DMS 273 treated with DMSO at 0.1 percent for 48 hours (cell line): ENCODE results near the gene BET1.

Experiments
- DNase-seq: peaks from one replicate; lab custom pipeline; 2025; lab: John Stamatoyannopoulos, UW

The BET1 gene

DNA sequence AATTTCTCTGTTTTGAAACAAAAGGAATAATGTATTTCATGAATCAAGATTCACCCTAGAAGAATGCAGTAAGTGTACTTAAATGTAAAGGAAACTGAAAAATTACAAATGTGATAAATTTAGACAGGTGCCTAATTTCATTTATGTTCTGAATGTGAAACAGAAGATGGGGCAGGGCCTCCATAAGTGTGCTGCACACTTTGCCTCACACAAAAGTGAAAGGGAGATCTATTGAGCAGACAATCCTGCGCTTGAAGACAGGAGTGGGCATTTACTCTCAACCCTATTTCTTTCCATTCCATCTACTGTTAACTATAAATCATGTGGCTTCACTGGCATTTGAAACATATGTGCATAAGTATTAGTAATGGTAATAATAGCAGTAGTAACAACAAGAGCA is 46.4 kb downstream of the BET1 start:
- DNase-seq, result no peak

- no peak for DNase-seq
Observed at GRCh38 chr7:93955304-93955703, 48.9 kb downstream of the BET1 start.

GRCh38 chr7:93949423-93949822 is 54.7 kb downstream of the BET1 start:
- no peak for DNase-seq

GRCh38 chr7:93948873-93949272 is 55.3 kb downstream of the BET1 start:
- DNase-seq, result no peak

GRCh38 chr7:93948106-93948505 is 56.0 kb downstream of the BET1 start:
- no peak for DNase-seq

DNA sequence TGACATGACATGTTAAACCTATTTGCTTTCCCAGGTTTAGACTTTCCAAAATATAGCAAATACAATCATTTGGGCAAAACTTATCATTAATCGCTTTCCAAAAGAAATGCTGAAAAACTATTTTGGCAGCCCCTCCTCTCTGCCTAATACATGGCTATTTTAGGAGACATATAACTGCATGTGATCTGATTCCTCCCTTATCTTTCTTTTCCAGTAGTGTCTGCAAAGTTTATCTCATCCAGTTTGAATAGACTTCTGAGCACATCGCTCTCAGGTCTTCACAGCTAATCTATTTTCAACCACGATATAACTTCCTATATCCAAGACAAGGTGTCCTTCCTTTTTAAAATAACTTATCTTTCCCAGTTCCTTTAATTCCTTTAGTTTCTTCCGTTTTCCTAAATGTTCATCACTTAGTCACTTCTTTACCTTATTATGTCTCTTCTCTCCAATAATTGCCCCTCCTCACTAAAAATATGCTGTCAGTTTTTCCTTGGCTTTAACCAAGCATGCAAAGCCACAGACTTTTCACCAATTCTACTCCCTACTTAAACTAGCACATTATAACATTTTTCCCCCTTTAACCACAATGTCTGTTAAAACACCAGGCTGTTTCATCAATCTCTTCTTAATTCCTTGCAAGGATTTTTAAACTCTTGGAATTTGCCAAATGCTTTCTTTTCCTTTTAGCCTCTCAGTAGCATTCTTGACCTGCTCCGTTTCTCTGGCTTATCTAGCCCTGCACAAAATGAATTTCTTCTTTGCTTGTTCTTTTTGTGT is 58.2 kb downstream of the BET1 start:
- DNase-seq, result no peak

- DNase-seq, result no peak
Observed at GRCh38 chr7:93945083-93945482, 59.1 kb downstream of the BET1 start.

GRCh38 chr7:93944673-93945072 is 59.5 kb downstream of the BET1 start:
- no peak for DNase-seq

- no peak for DNase-seq
Observed at GRCh38 chr7:93943816-93944540, 60.2 kb downstream of the BET1 start.
